Effector memory CD8-positive, alpha-beta T cell (primary cell): Measurements from ENCODE around the gene TRAPPC10.
A peak's percentile ranks its signal among the peaks of the same experiment; 100 is the strongest.

Experiments used
- ATAC-seq: fragments of 150-1000 bp; cut with Tn5 transposase; replicated peaks from 2 replicates; pipeline ENCODE4 v1.10.0; 2021; ENCODE audit warnings: mild to moderate bottlenecking, moderate library complexity
- DNase-seq, 3 experiments: peaks; one replicate each; pipeline ENCODE4 v3.0.0; 2021
- H3K27ac Mint-ChIP-seq, 2 donors: one replicate each; pipeline ENCODE4 v1.8.0; 2022; ENCODE audit warnings: mild to moderate bottlenecking in 2 of 2, mixed read lengths in 2 of 2, moderate library complexity in 2 of 2
- H3K27me3 Mint-ChIP-seq, 2 donors: one replicate each; pipeline ENCODE4 v1.8.0; 2022; ENCODE audit warnings: mixed read lengths in 2 of 2
- H3K36me3 Mint-ChIP-seq: one replicate; pipeline ENCODE4 v1.8.0; 2022; ENCODE audit warnings: mild to moderate bottlenecking, moderate library complexity, mixed read lengths; ENCODE audit not compliant: insufficient read depth
- H3K4me1 Mint-ChIP-seq, 2 donors: one replicate each; pipeline ENCODE4 v1.8.0; 2022; ENCODE audit warnings: low read depth in 2 of 2, mixed read lengths in 2 of 2
- H3K4me3 Mint-ChIP-seq, 2 donors: one replicate each; pipeline ENCODE4 v1.8.0; 2022; ENCODE audit warnings: mild to moderate bottlenecking in 2 of 2, mixed read lengths in 2 of 2, moderate library complexity in 2 of 2
- H3K9me3 Mint-ChIP-seq, 2 donors: one replicate each; pipeline ENCODE4 v1.8.0; 2022; ENCODE audit warnings: mixed read lengths in 2 of 2

TRAPPC10 gene

DNA sequence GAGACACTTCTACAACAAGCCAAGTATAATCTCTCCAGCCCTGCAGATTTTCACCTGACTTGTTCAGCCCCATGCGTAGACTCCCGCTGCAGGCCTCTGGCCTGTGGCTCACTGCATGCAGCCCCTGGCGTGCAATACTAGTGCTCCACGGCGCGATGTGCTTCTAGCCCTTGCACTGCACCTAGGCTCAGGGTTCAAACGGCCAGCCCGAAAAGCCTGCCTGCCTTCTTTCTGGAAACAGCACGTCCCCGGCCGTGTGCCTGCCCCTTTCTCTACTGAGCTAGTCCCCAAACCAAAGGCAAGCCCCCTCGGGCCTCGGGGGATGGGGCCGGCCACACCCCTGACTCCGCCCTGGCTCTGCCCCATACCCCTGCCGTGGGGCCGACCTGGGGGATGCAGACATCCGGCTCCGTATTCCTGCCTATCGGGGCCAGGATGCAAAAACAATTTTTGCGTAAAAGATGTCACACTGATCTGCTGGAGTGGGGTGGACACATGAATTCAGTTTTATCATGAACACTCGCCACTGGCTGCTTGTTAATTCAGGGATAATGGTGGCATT lies 26.3 kb upstream of the TRAPPC10 start:
- ATAC-seq (no peak), DNase-seq (no peak)
- H3K4me3 Mint-ChIP-seq = no peak overlapping the region
- H3K36me3 Mint-ChIP-seq = peaks cover 8% of the 10 kb centered on the region
- H3K27ac Mint-ChIP-seq = peak overlapping the region; percentile 82 to 88
- H3K27me3 Mint-ChIP-seq = no peaks in the 10 kb centered on the region
- peaks cover 7 to 13% of the 10 kb centered on the region in 2 donors for H3K4me1 Mint-ChIP-seq
- H3K9me3 Mint-ChIP-seq = no peaks in the 10 kb centered on the region

GRCh38 chr21:43986544-43987451 lies 25.3 kb upstream of the TRAPPC10 start:
- H3K27ac Mint-ChIP-seq = peak overlapping the region in 1 of 2 donors; percentile 88
- H3K4me3 Mint-ChIP-seq = no peak overlapping the region
- H3K27me3 Mint-ChIP-seq = no peaks in the 10 kb centered on the region
- H3K36me3 Mint-ChIP-seq = peaks cover 4% of the 10 kb centered on the region
- DNase-seq = no peak
- ATAC-seq = no peak
- H3K9me3 Mint-ChIP-seq = no peaks in the 10 kb centered on the region
- peaks cover 7 to 13% of the 10 kb centered on the region in 2 donors for H3K4me1 Mint-ChIP-seq

DNA sequence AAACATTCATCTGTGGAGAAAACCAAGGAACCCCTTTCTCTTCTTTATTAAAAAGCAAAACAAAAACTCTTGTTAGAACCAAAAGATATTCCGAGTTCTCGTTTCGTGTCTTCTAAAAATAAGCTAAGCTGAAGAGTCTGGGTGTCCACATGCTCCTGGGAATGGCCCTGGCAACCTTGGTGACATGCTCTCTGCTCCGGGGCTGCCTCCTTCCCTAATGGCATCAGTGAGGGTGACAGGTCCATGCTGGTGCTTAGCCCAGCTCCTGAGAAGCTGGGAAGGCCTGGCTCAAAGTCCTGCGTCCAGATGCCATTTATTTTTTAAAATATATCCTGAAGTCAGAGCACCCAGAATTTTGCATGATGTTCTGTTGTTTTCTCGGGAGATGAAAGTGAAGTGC lies 24.6 kb upstream of the TRAPPC10 start:
- Mint-ChIP-seq H3K36me3 (peaks cover 4% of the 10 kb centered on the region), H3K4me1 (peaks cover 7 to 13% of the 10 kb centered on the region in 2 donors), H3K27me3 (no peaks in the 10 kb centered on the region), H3K4me3 (no peak overlapping the region), H3K27ac (no peak overlapping the region), H3K9me3 (no peaks in the 10 kb centered on the region)
- ATAC-seq (no peak), DNase-seq (no peak)

GRCh38 chr21:43988016-43988415 lies 24.1 kb upstream of the TRAPPC10 start:
- DNase-seq (no peak), ATAC-seq (no peak)
- no peaks in the 10 kb centered on the region for H3K9me3 Mint-ChIP-seq
- H3K4me3 Mint-ChIP-seq = no peak overlapping the region
- peaks cover 7 to 13% of the 10 kb centered on the region in 2 donors for H3K4me1 Mint-ChIP-seq
- no peaks in the 10 kb centered on the region for H3K27me3 Mint-ChIP-seq
- peaks cover under 1% of the 10 kb centered on the region for H3K36me3 Mint-ChIP-seq
- H3K27ac Mint-ChIP-seq = peak overlapping the region in 1 of 2 donors; percentile 38

DNA sequence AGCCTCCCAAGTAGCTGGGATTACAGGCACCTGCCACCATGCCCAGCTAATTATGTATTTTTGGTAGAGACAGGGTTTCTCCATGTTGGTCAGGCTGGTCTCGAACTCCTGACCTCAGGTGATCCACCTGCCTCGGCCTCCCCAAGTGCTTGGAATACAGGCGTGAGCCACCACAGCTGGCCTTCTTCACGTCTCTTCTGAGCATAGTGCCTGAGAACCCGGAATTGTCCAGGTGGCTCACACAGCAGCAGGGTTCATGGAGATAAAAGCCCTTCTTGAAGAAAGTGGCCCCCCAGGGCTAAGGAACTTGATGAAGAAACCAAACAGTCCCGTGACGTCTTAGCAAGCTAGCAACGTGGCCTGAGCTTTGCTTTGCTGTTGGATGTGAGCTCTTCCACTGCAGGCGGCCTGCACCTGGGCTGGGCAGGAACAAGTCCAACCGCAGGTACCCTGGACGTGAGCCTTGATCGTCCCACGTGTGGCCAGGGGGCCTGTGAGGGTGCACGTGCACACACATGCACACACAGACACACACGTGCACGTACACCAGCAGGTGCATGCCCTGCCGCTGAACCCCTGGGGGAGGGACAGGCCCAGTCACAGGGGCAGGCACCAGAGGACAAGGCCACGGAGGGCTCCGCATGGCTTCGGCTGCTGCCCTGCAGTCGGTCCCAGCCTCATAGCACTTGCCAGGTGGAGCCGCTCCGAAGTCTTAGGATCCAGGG lies 23.4 kb upstream of the TRAPPC10 start:
- no peak for DNase-seq
- Mint-ChIP-seq H3K27me3 (no peaks in the 10 kb centered on the region), H3K9me3 (no peaks in the 10 kb centered on the region), H3K4me3 (no peak overlapping the region), H3K4me1 (peaks cover 7 to 13% of the 10 kb centered on the region in 2 donors), H3K27ac (peak overlapping the region in 1 of 2 donors; percentile 38), H3K36me3 (no peaks in the 10 kb centered on the region)
- no peak for ATAC-seq

DNA sequence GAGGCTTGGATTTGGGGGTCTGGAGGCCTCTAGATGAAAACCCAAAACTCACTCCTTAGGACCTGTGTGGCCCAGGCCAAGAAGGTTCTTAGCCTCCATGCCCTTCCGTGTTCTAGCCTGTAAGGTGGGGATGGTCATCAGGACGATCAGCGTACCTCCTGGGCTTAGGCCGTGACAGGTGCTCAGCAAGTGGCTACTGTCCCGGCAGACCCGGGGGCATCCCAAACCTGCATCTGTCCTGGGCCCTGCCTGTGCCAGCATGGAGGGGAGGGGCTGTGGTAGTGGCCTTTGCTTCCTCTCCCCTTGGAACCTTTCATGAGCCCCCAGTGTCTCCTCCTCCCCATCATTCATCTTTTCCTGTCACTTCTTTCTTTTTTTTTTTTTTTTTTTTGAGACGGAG lies 22.7 kb upstream of the TRAPPC10 start:
- H3K4me3 Mint-ChIP-seq = no peak overlapping the region
- no peaks in the 10 kb centered on the region for H3K36me3 Mint-ChIP-seq
- H3K27ac Mint-ChIP-seq = no peak overlapping the region
- H3K4me1 Mint-ChIP-seq = peaks cover 7 to 13% of the 10 kb centered on the region in 2 donors
- DNase-seq = no peak
- H3K27me3 Mint-ChIP-seq = no peaks in the 10 kb centered on the region
- no peaks in the 10 kb centered on the region for H3K9me3 Mint-ChIP-seq
- ATAC-seq = no peak

- DNase-seq (no peak), ATAC-seq (no peak)
- no peaks in the 10 kb centered on the region for H3K27me3 Mint-ChIP-seq
- H3K36me3 Mint-ChIP-seq = no peaks in the 10 kb centered on the region
- no peak overlapping the region for H3K4me3 Mint-ChIP-seq
- peaks cover 0 to under 1% of the 10 kb centered on the region in 2 donors for H3K4me1 Mint-ChIP-seq
- H3K27ac Mint-ChIP-seq = no peak overlapping the region
- H3K9me3 Mint-ChIP-seq = no peaks in the 10 kb centered on the region
Observed at GRCh38 chr21:43991447-43991991, 20.6 kb upstream of the TRAPPC10 start.

GRCh38 chr21:43992121-43992520 lies 20.0 kb upstream of the TRAPPC10 start:
- no peak overlapping the region for H3K27ac Mint-ChIP-seq
- ATAC-seq (no peak), DNase-seq (no peak)
- H3K27me3 Mint-ChIP-seq = peaks cover 0 to 5% of the 10 kb centered on the region in 2 donors
- no peaks in the 10 kb centered on the region for H3K36me3 Mint-ChIP-seq
- H3K4me1 Mint-ChIP-seq = no peaks in the 10 kb centered on the region
- no peaks in the 10 kb centered on the region for H3K9me3 Mint-ChIP-seq
- no peak overlapping the region for H3K4me3 Mint-ChIP-seq

DNA sequence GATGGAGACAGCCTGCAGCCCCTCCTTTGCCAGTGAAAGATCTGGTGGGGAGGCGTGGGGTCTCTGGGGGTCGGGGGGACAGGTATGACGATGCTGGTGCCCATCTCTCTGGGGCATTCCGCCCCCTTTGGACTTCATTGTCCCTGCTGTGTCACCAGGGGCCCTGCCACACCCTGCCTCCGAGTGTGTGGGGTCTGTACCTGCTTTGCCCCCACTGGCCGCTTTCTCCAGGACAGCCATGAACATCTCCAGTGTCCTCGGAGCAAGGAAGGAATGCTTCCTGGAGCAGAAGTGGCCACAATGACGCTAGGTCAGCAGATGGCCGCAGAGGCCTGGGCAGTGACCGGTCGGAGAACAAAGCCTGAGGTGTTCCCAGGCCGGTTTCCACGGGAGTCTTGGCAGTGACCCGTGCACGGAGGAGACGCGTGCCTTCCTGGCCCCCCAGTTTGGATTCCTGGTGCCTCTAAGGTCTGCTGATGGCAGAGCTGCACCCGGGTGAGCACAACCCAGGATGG lies 18.6 kb upstream of the TRAPPC10 start:
- Mint-ChIP-seq H3K4me1 (no peaks in the 10 kb centered on the region), H3K27ac (no peak overlapping the region), H3K9me3 (no peaks in the 10 kb centered on the region), H3K36me3 (no peaks in the 10 kb centered on the region), H3K27me3 (peaks cover 0 to 5% of the 10 kb centered on the region in 2 donors), H3K4me3 (no peak overlapping the region)
- DNase-seq (no peak), ATAC-seq (no peak)

- H3K27ac Mint-ChIP-seq = no peak overlapping the region
- no peak overlapping the region for H3K4me3 Mint-ChIP-seq
- no peaks in the 10 kb centered on the region for H3K36me3 Mint-ChIP-seq
- no peaks in the 10 kb centered on the region for H3K9me3 Mint-ChIP-seq
- DNase-seq = no peak
- H3K4me1 Mint-ChIP-seq = no peaks in the 10 kb centered on the region
- H3K27me3 Mint-ChIP-seq = peaks cover 5% of the 10 kb centered on the region in 2 donors
- no peak for ATAC-seq
Observed at GRCh38 chr21:43994085-43994484, 18.0 kb upstream of the TRAPPC10 start.

- H3K27me3 Mint-ChIP-seq = peaks cover 5 to 11% of the 10 kb centered on the region in 2 donors
- DNase-seq = no peak
Observed at GRCh38 chr21:43994646-43995045, 17.5 kb upstream of the TRAPPC10 start.

GRCh38 chr21:43995521-43996105 lies 16.5 kb upstream of the TRAPPC10 start:
- Mint-ChIP-seq H3K36me3 (peaks cover 3% of the 10 kb centered on the region), H3K27ac (no peak overlapping the region), H3K4me1 (no peaks in the 10 kb centered on the region), H3K9me3 (no peaks in the 10 kb centered on the region), H3K27me3 (peaks cover 5 to 14% of the 10 kb centered on the region in 2 donors), H3K4me3 (no peak overlapping the region)
- ATAC-seq = no peak
- DNase-seq = no peak

More at GRCh38 chr21:43994646-43995045, 17.5 kb upstream of the TRAPPC10 start:
- no peak overlapping the region for H3K4me3 Mint-ChIP-seq
- no peaks in the 10 kb centered on the region for H3K4me1 Mint-ChIP-seq
- no peak for ATAC-seq
- H3K36me3 Mint-ChIP-seq = peaks cover 2% of the 10 kb centered on the region
- no peaks in the 10 kb centered on the region for H3K9me3 Mint-ChIP-seq
- no peak overlapping the region for H3K27ac Mint-ChIP-seq
